K562 treated with DMSO at 1 percent for 48 hours (cell line): ENCODE results near the gene CES5A. TPM values are rescaled to one million over a fixed set of nuclear protein-coding genes. Genes with fewer than 3 reads are reported as not detected.

Experiments
- total RNA-seq: library from RNA; unstranded; fragments of 300-600 nt; gene quantifications from 2 replicates; pipeline ENCODE4 v1.2.3, GENCODE V29; 2022; ENCODE audit warnings: low replicate concordance; ENCODE audit errors: extremely low read depth

Gene CES5A
- total RNA-seq, result not detected in 2 replicates

GRCh38 chr16:55875273-55875672 lies at the start of gene CES5A:
TSS of gene CES5A (minus strand) at chr16:55875373. CDS start at chr16:55875221, 152 bp downstream.

GRCh38 chr16:55832773-55833691 lies 42.1 kb downstream of the CES5A start, which contains the start of gene CES1:
TSS of gene CES1 (minus strand) at chr16:55833096. CDS start at chr16:55833055, 41 bp downstream.

Other genes starting within 250 kb of the CES5A start
- gene SLC6A2, start 219.4 kb downstream of the CES5A start, total RNA-seq, result not detected in 2 replicates
- gene CES1, start 42.3 kb downstream of the CES5A start, total RNA-seq, result not detected in 2 replicates